HepG2 (cell line): ENCODE data around the gene BPIFB2. TPM values are rescaled to one million over a fixed set of nuclear protein-coding genes. Genes with fewer than 3 reads are reported as not detected.

Experiments used
- BRD4 ChIP-seq: sonication (generic); formaldehyde crosslinking; IDR thresholded peaks from 2 replicates; pipeline ENCODE4 v1.4.0; 2020; ENCODE audit warnings: missing genetic modification reagents
- EP300 ChIP-seq, 3 experiments: sonication (generic) in 1 of 3; formaldehyde crosslinking in 1 of 3; IDR thresholded peaks; 2 replicates each; pipeline versions ENCODE4 v1.5.1 to v1.6.1; 2011 to 2020; ENCODE audit warnings: low read depth in 2 of 3, low read length in 2 of 3, borderline replicate concordance in 1 of 3, improper control_type of control experiment in 1 of 3, mild to moderate bottlenecking in 1 of 3, missing genetic modification reagents in 1 of 3, moderate library complexity in 1 of 3
- EZH2 ChIP-seq: conservative IDR thresholded peaks from 2 replicates; pipeline ENCODE4 v1.6.1; 2012; ENCODE audit warnings: mild to moderate bottlenecking, low read depth, low read length, moderate library complexity
- JARID2 ChIP-seq: sonication (generic); formaldehyde crosslinking; IDR thresholded peaks from 2 replicates; pipeline ENCODE4 v1.8.1; 2023; ENCODE audit warnings: missing genetic modification reagents, inconsistent platforms; ENCODE audit not compliant: insufficient replicate concordance
- KDM2A ChIP-seq: sonication (generic); formaldehyde crosslinking; IDR thresholded peaks from 2 replicates; pipeline ENCODE4 v1.4.0; 2020; ENCODE audit warnings: low read depth, missing genetic modification reagents, borderline replicate concordance
- KMT2B ChIP-seq: IDR thresholded peaks from 2 replicates; pipeline ENCODE4 v1.6.1; 2016; ENCODE audit warnings: missing genetic modification reagents, missing compliant biosample characterization
- POLR2A ChIP-seq, 2 experiments: IDR thresholded peaks; 2 replicates each; pipeline ENCODE4 v1.6.1; 2011; ENCODE audit warnings: low read depth in 2 of 2, low read length in 2 of 2, mild to moderate bottlenecking in 1 of 2, moderate library complexity in 1 of 2; ENCODE audit not compliant: insufficient read depth in 1 of 2
- RARA ChIP-seq: IDR thresholded peaks from 2 replicates; pipeline ENCODE4 v1.6.1; 2016; ENCODE audit warnings: missing genetic modification reagents, missing compliant biosample characterization
- SALL1 ChIP-seq: sonication (generic); formaldehyde crosslinking; IDR thresholded peaks from 2 replicates; pipeline ENCODE4 v1.8.0; 2022; ENCODE audit warnings: mild to moderate bottlenecking, missing genetic modification reagents
- SETDB1 ChIP-seq: sonication (generic); formaldehyde crosslinking; IDR thresholded peaks from 2 replicates; pipeline ENCODE4 v1.5.1; 2020; ENCODE audit warnings: missing genetic modification reagents, mild to moderate bottlenecking, borderline replicate concordance
- SIN3A ChIP-seq: IDR thresholded peaks from 2 replicates; pipeline ENCODE4 v1.6.1; 2011; ENCODE audit warnings: low read depth, mild to moderate bottlenecking, control low read depth, low read length, borderline replicate concordance
- SRSF9 ChIP-seq: fragments of 200-400 bp; formaldehyde crosslinking; IDR thresholded peaks from 2 replicates; pipeline ENCODE4 v1.6.1; 2018; ENCODE audit warnings: borderline replicate concordance, mild to moderate bottlenecking, low read depth, low read length; ENCODE audit not compliant: insufficient read depth, poor library complexity, severe bottlenecking
- SSRP1 ChIP-seq: IDR thresholded peaks from 2 replicates; pipeline ENCODE4 v1.6.1; 2016; ENCODE audit warnings: control low read depth
- STAT5B ChIP-seq: sonication (generic); formaldehyde crosslinking; IDR thresholded peaks from 2 replicates; pipeline ENCODE4 v1.4.0; 2020; ENCODE audit warnings: missing genetic modification reagents
- ZBTB21 ChIP-seq: sonication (generic); formaldehyde crosslinking; IDR thresholded peaks from 2 replicates; pipeline ENCODE4 v1.4.0; 2020; ENCODE audit warnings: missing genetic modification reagents
- ZC3H13 ChIP-seq: sonication (generic); formaldehyde crosslinking; IDR thresholded peaks from 2 replicates; pipeline ENCODE4 v1.8.1; 2023; ENCODE audit warnings: mild to moderate bottlenecking, missing genetic modification reagents, moderate library complexity
- ZNF138 ChIP-seq: sonication (generic); formaldehyde crosslinking; IDR thresholded peaks from 2 replicates; pipeline ENCODE4 v1.5.0; 2020; ENCODE audit warnings: mild to moderate bottlenecking, low read depth, missing genetic modification reagents
- ZNF703 ChIP-seq: sonication (generic); formaldehyde crosslinking; IDR thresholded peaks from 2 replicates; pipeline ENCODE4 v1.5.1; 2020; ENCODE audit warnings: missing genetic modification reagents, mild to moderate bottlenecking, moderate library complexity, borderline replicate concordance
- polyA plus RNA-seq, 8 experiments: library from polyadenylated mRNA; depleted of rRNA in 3 of 8; stranded (reverse) in 7 of 8; unstranded in 1 of 8; fragments of >200 nt; fragmentation: Illumina TruSeq in 4 of 8; extraction: Trizol in 4 of 8; gene quantifications; 2 replicates each; pipeline versions ENCODE4 v1.2.1 to v1.2.3, GENCODE V29; 2011 to 2016; ENCODE audit warnings: low read depth in 4 of 8, missing spikeins in 1 of 8, mixed read lengths in 1 of 8; ENCODE audit not compliant: insufficient read depth in 1 of 8
- total RNA-seq, 5 experiments: library from RNA; depleted of rRNA; stranded (reverse); fragments of >200 nt; fragmentation: Illumina TruSeq; extraction: Trizol; gene quantifications; 2 replicates each; pipeline ENCODE4 v1.2.3, GENCODE V29; 2016; ENCODE audit warnings: low read depth in 1 of 5
- TF ChIP-seq, protein P1 (sequence below): sonication (generic); formaldehyde crosslinking; IDR thresholded peaks from 2 replicates; pipeline ENCODE4 v1.8.0; 2022; ENCODE audit warnings: missing genetic modification reagents, mild to moderate bottlenecking, inconsistent platforms, borderline replicate concordance
- TF ChIP-seq, protein P2 (sequence below): IDR thresholded peaks from 2 replicates; pipeline ENCODE4 v1.6.1; 2016
- TF ChIP-seq, protein P3 (sequence below): sonication (generic); formaldehyde crosslinking; IDR thresholded peaks from 2 replicates; pipeline ENCODE4 v1.5.0; 2020; ENCODE audit warnings: missing genetic modification reagents, mild to moderate bottlenecking, borderline replicate concordance
- TF ChIP-seq, protein P4 (sequence below): IDR thresholded peaks from 2 replicates; pipeline ENCODE4 v1.6.1; 2016; ENCODE audit warnings: missing compliant biosample characterization, missing genetic modification reagents, borderline replicate concordance
- TF ChIP-seq, protein P5 (sequence below): sonication (generic); formaldehyde crosslinking; IDR thresholded peaks from 2 replicates; pipeline ENCODE4 v1.8.1; 2023; ENCODE audit warnings: missing genetic modification reagents, inconsistent platforms, borderline replicate concordance

The BPIFB2 gene
- total and polyA plus RNA-seq, 2 of the 13 experiments (the other 11 are each of a cell fraction or from before 2014, with no cell fraction given): 54.5 to 902 TPM

DNA sequence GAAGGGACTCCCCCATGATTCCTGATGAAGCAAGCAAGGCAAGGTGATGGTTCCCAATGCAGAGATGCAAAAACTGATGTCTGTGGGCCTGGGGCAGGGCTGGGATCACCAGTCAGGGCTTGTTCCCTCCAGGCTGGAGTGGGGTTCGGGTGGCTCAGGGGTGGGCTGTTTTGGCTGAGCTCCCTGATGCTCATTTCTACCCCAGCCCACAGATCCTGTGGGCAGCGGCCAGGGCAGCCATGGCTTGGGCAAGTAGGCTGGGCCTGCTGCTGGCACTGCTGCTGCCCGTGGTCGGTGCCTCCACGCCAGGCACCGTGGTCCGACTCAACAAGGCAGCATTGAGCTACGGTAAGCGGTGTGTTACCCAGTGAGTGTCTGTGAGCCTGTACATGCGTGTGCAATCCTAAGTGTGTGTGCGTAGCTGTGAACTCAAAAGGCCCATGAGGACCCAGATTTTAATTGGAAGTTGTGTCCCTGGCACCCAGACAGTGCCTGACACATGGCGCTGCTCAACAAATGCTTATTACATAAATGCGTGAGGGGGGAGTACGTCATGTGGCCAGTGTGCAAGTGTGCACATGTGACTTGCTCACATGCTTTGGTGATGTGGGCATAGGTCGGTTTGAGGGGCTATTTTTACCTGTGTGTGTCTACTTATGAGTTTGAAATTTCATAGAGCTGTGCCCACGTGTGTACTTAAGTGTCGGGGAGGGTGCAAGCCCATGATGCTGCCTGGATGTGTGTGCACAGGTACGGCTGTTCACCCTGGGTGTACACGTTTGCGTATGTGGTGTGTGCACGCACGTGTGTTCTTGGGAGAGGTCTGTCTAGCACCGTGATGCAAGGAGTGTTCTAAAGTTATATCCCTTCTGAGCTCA lies 1.1 kb downstream of the BPIFB2 start (continued):
- TF ChIP-seq, protein P1, sequence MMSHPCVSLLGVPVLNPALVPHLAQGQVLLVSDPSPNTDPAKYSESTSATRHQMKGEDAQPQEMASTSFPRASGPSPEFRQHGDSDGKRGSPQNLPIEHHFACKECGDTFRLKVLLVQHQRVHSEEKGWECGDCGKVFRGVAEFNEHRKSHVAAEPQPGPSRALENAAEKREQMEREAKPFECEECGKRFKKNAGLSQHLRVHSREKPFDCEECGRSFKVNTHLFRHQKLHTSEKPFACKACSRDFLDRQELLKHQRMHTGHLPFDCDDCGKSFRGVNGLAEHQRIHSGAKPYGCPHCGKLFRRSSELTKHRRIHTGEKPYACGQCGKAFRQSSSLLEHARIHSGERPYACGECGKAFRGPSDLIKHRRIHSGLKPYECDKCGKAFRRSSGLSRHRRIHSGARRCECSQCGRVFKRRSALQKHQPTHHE (CRISPR knock-in tag): 0 out of 2 replicates have a peak, but pooled peaks have one; percentile 25
- TF ChIP-seq SRSF9 (no peak), EP300 (IDR thresholded peaks at IDR 0.05; ENCODE audit: low read depth in 2 of 2, low read length in 2 of 2) (no peak), EP300 (CRISPR knock-in tag; IDR thresholded peaks at IDR 0.05; ENCODE audit: borderline replicate concordance) (peak; percentile 18; the same call in 1 of the 2 replicates), SALL1 (peak; percentile 44), RARA (CRISPR knock-in tag) (peak; percentile 0; the same call in 1 of the 2 replicates), ZC3H13 (CRISPR knock-in tag) (peak; percentile 87; the same call in 1 of the 2 replicates), KMT2B (CRISPR knock-in tag) (no peak), KDM2A (peak; percentile 18; the same call in 1 of the 2 replicates), SSRP1 (CRISPR knock-in tag) (no peak; the same call in 1 of the 2 replicates), BRD4 (CRISPR knock-in tag) (peak; percentile 91), SIN3A (0 out of 2 replicates have a peak, but pooled peaks have one; percentile 0), SETDB1 (CRISPR knock-in tag) (no peak), ZNF138 (CRISPR knock-in tag) (0 out of 2 replicates have a peak, but pooled peaks have one; percentile 43), POLR2A (IDR thresholded peaks at IDR 0.05; ENCODE audit: insufficient read depth in 1 of 2, low read depth in 2 of 2, low read length in 2 of 2) (peak; percentile 10 to 47; a peak in 3 of 4 replicates), STAT5B (CRISPR knock-in tag) (peak; percentile 58; the same call in 1 of the 2 replicates), EZH2 (no peak), ZNF703 (CRISPR knock-in tag) (no peak), ZBTB21 (CRISPR knock-in tag) (peak; percentile 16; the same call in 1 of the 2 replicates), JARID2 (no peak)
- TF ChIP-seq, protein P2, sequence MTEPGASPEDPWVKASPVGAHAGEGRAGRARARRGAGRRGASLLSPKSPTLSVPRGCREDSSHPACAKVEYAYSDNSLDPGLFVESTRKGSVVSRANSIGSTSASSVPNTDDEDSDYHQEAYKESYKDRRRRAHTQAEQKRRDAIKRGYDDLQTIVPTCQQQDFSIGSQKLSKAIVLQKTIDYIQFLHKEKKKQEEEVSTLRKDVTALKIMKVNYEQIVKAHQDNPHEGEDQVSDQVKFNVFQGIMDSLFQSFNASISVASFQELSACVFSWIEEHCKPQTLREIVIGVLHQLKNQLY (CRISPR knock-in tag): peak; percentile 53; the same call in 1 of the 2 replicates
- TF ChIP-seq, protein P3, sequence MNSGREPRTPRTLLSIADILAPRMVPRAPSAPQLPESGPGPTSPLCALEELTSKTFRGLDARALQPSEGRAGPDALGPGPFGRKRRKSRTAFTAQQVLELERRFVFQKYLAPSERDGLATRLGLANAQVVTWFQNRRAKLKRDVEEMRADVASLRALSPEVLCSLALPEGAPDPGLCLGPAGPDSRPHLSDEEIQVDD (CRISPR knock-in tag): peak; percentile 18; the same call in 1 of the 2 replicates
- TF ChIP-seq, protein P4, sequence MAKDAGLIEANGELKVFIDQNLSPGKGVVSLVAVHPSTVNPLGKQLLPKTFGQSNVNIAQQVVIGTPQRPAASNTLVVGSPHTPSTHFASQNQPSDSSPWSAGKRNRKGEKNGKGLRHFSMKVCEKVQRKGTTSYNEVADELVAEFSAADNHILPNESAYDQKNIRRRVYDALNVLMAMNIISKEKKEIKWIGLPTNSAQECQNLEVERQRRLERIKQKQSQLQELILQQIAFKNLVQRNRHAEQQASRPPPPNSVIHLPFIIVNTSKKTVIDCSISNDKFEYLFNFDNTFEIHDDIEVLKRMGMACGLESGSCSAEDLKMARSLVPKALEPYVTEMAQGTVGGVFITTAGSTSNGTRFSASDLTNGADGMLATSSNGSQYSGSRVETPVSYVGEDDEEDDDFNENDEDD (CRISPR knock-in tag): no peak
- TF ChIP-seq, protein P5, sequence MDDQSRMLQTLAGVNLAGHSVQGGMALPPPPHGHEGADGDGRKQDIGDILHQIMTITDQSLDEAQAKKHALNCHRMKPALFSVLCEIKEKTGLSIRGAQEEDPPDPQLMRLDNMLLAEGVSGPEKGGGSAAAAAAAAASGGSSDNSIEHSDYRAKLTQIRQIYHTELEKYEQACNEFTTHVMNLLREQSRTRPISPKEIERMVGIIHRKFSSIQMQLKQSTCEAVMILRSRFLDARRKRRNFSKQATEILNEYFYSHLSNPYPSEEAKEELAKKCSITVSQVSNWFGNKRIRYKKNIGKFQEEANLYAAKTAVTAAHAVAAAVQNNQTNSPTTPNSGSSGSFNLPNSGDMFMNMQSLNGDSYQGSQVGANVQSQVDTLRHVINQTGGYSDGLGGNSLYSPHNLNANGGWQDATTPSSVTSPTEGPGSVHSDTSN (CRISPR knock-in tag): 0 out of 2 replicates have a peak, but pooled peaks have one; percentile 59
